Measurements from ENCODE around the gene SAMD8. TPM values are rescaled to one million over a fixed set of nuclear protein-coding genes. Genes with fewer than 3 reads are reported as not detected.

Gene SAMD8
- total RNA-seq, 1 experiment from 2014 or later, result 23.6 TPM

GRCh38 chr10:75080554-75080953, 30.9 kb upstream of the SAMD8 start:
- Histone ChIP-seq H3K4me3 (replicated peaks in 1 of 2; ENCODE audit: low read depth in 1 of 2, low read length in 2 of 2) (no peak overlapping the region), H3K36me3 (ENCODE audit: control insufficient read depth in 1 of 2, insufficient read depth in 2 of 2, low read length in 2 of 2) (no peaks in the 10 kb centered on the region), H3K9me3 (ENCODE audit: control insufficient read depth in 1 of 2, insufficient read depth in 1 of 2, low read depth in 1 of 2, low read length in 2 of 2) (no peaks in the 10 kb centered on the region; a peak in 1 of 4 replicates), H3K27me3 (ENCODE audit: insufficient read depth, low read length) (no peaks in the 10 kb centered on the region), H3K4me1 (ENCODE audit: control insufficient read depth in 1 of 2, insufficient read depth in 2 of 2, low read length in 2 of 2) (no peaks in the 10 kb centered on the region), H3K27ac (ENCODE audit: low read depth, low read length) (no peak overlapping the region), H2AFZ (ENCODE audit: low read depth, low read length, poor library complexity, severe bottlenecking) (no peak overlapping the region), H3K9me2 (ENCODE audit: insufficient read depth) (no peaks in the 10 kb centered on the region), H3K79me2 (ENCODE audit: insufficient read depth, low read length) (no peaks in the 10 kb centered on the region), H4K20me1 (ENCODE audit: insufficient read depth) (no peaks in the 10 kb centered on the region), H3K4me2 (ENCODE audit: low read length) (no peak overlapping the region), H3K9ac (ENCODE audit: low read length) (no peak overlapping the region)
- ATAC-seq, result no peak
- RAD21 ChIA-PET (ENCODE audit: low non-redundant PET in 1 of 2, low total read pairs in 2 of 2, uncharacterized antibody in 2 of 2, unreplicated experiment in 2 of 2), result no interaction called here
- CTCF ChIA-PET, result no interaction called here
- BruUV-seq (replicated peaks), result no TSS peak
- no peak for TF ChIP-seq YY1 (IDR thresholded peaks at IDR 0.05; ENCODE audit: extremely low read depth, insufficient replicate concordance, low read depth, low read length)
- TF ChIP-seq ELF1 (IDR thresholded peaks at IDR 0.05; ENCODE audit: borderline replicate concordance, low read depth), result no peak
- TF ChIP-seq REST (IDR thresholded peaks at IDR 0.05; ENCODE audit: low read depth), result no peak
- no peak for TF ChIP-seq POLR2A (IDR thresholded peaks at IDR 0.05; ENCODE audit: borderline replicate concordance, extremely low read depth, insufficient read depth, insufficient read length)
- TF ChIP-seq CBX3 (IDR thresholded peaks at IDR 0.05; ENCODE audit: low read depth), result no peak
- TF ChIP-seq ZNF274 (IDR thresholded peaks at IDR 0.05; ENCODE audit: low read depth, low read length), result no peak
- TF ChIP-seq ZBTB33 (IDR thresholded peaks at IDR 0.05; ENCODE audit: extremely low read depth, insufficient replicate concordance, low read length), result no peak
- no peak for TF ChIP-seq POLR2AphosphoS5 (IDR thresholded peaks at IDR 0.05; ENCODE audit: low read depth, low read length)
- no peak for TF ChIP-seq ATF3 (IDR thresholded peaks at IDR 0.05)
- TF ChIP-seq JUND (IDR thresholded peaks at IDR 0.05), result no peak
- intact Hi-C loops (cut with micrococcal nuclease), result no loop called here
- no peak for DNase-seq (ENCODE audit: low read depth, low spot score)
- POLR2A ChIA-PET, result no interaction called here

All from HCT116 (cell line).